ENCODE data around the gene SCFD1.
A peak's percentile ranks its signal among the peaks of the same experiment; 100 is the strongest.
"Not testable (repeated sequence)": the region's sequence is repeated elsewhere in the genome, so short reads cannot be mapped to it uniquely, and the experiment has no call there.

SCFD1 gene

GRCh38 chr14:30596935-30597334 is 25.2 kb upstream of the SCFD1 start:
- no peaks in the 10 kb centered on the region for H3K9me3 Mint-ChIP-seq
- DNase-seq (ENCODE audit: low spot score) = no peak
- H3K36me3 Mint-ChIP-seq (ENCODE audit: low read depth) = peaks cover 30% of the 10 kb centered on the region
- no peak overlapping the region for H3K4me3 Mint-ChIP-seq
- H3K27me3 Mint-ChIP-seq (ENCODE audit: low read depth) = no peaks in the 10 kb centered on the region
- H3K27ac Mint-ChIP-seq = no peak overlapping the region
- H3K4me1 Mint-ChIP-seq (ENCODE audit: low read depth) = peaks cover 2% of the 10 kb centered on the region

- Mint-ChIP-seq H3K27ac (no peak overlapping the region), H3K36me3 (ENCODE audit: low read depth) (peaks cover 28% of the 10 kb centered on the region), H3K27me3 (ENCODE audit: low read depth) (no peaks in the 10 kb centered on the region)
Observed at GRCh38 chr14:30597504-30597903, 24.6 kb upstream of the SCFD1 start.

GRCh38 chr14:30600922-30601918 is 20.9 kb upstream of the SCFD1 start:
- DNase-seq (ENCODE audit: low spot score) = no peak
- no peaks in the 10 kb centered on the region for H3K27me3 Mint-ChIP-seq (ENCODE audit: low read depth)
- peaks cover 43% of the 10 kb centered on the region for H3K36me3 Mint-ChIP-seq (ENCODE audit: low read depth)
- H3K9me3 Mint-ChIP-seq = no peaks in the 10 kb centered on the region
- peaks cover 2% of the 10 kb centered on the region for H3K4me1 Mint-ChIP-seq (ENCODE audit: low read depth)
- H3K27ac Mint-ChIP-seq = no peak overlapping the region
- H3K4me3 Mint-ChIP-seq = no peak overlapping the region

More at GRCh38 chr14:30597504-30597903, 24.6 kb upstream of the SCFD1 start:
- H3K4me3 Mint-ChIP-seq = no peak overlapping the region
- peaks cover 2% of the 10 kb centered on the region for H3K4me1 Mint-ChIP-seq (ENCODE audit: low read depth)
- H3K9me3 Mint-ChIP-seq = no peaks in the 10 kb centered on the region
- no peak for DNase-seq (ENCODE audit: low spot score)

- Mint-ChIP-seq H3K4me3 (no peak overlapping the region), H3K27me3 (ENCODE audit: low read depth) (no peaks in the 10 kb centered on the region), H3K36me3 (ENCODE audit: low read depth) (peaks cover 50% of the 10 kb centered on the region), H3K4me1 (ENCODE audit: low read depth) (no peaks in the 10 kb centered on the region), H3K9me3 (no peaks in the 10 kb centered on the region), H3K27ac (no peak overlapping the region)
- DNase-seq (ENCODE audit: low spot score) = no peak
Observed at GRCh38 chr14:30603402-30603801, 18.7 kb upstream of the SCFD1 start.

- H3K27me3 Mint-ChIP-seq (ENCODE audit: low read depth); DNase-seq (ENCODE audit: low spot score); H3K27ac Mint-ChIP-seq; H3K4me1 Mint-ChIP-seq (ENCODE audit: low read depth); H3K9me3 Mint-ChIP-seq; H3K4me3 Mint-ChIP-seq: not testable (repeated sequence)
- H3K36me3 Mint-ChIP-seq (ENCODE audit: low read depth) = peaks cover 48% of the 10 kb centered on the region
Observed at GRCh38 chr14:30604696-30605095, 17.4 kb upstream of the SCFD1 start.

GRCh38 chr14:30607156-30607780 is 14.9 kb upstream of the SCFD1 start:
- DNase-seq (ENCODE audit: low spot score) = no peak
- Mint-ChIP-seq H3K9me3 (no peaks in the 10 kb centered on the region), H3K27ac (no peak overlapping the region), H3K4me1 (ENCODE audit: low read depth) (peaks cover 2% of the 10 kb centered on the region), H3K4me3 (no peak overlapping the region), H3K36me3 (ENCODE audit: low read depth) (peaks cover 52% of the 10 kb centered on the region), H3K27me3 (ENCODE audit: low read depth) (no peaks in the 10 kb centered on the region)

GRCh38 chr14:30608533-30609006 is 13.5 kb upstream of the SCFD1 start:
- Mint-ChIP-seq H3K4me3 (no peak overlapping the region), H3K9me3 (no peaks in the 10 kb centered on the region), H3K27ac (no peak overlapping the region), H3K4me1 (ENCODE audit: low read depth) (peaks cover 2% of the 10 kb centered on the region), H3K27me3 (ENCODE audit: low read depth) (no peaks in the 10 kb centered on the region), H3K36me3 (ENCODE audit: low read depth) (peaks cover 49% of the 10 kb centered on the region)
- DNase-seq (ENCODE audit: low spot score) = no peak

- Mint-ChIP-seq H3K36me3 (ENCODE audit: low read depth) (peaks cover 44% of the 10 kb centered on the region), H3K27me3 (ENCODE audit: low read depth) (no peaks in the 10 kb centered on the region), H3K27ac (no peak overlapping the region), H3K4me3 (no peak overlapping the region), H3K4me1 (ENCODE audit: low read depth) (peaks cover 2% of the 10 kb centered on the region), H3K9me3 (no peaks in the 10 kb centered on the region)
- no peak for DNase-seq (ENCODE audit: low spot score)
Observed at GRCh38 chr14:30610787-30611343, 11.3 kb upstream of the SCFD1 start.

- DNase-seq (ENCODE audit: low spot score) = no peak
- no peaks in the 10 kb centered on the region for H3K9me3 Mint-ChIP-seq
- no peak overlapping the region for H3K27ac Mint-ChIP-seq
- H3K27me3 Mint-ChIP-seq (ENCODE audit: low read depth) = no peaks in the 10 kb centered on the region
- H3K36me3 Mint-ChIP-seq (ENCODE audit: low read depth) = peaks cover 38% of the 10 kb centered on the region
- H3K4me1 Mint-ChIP-seq (ENCODE audit: low read depth) = peaks cover under 1% of the 10 kb centered on the region
- no peak overlapping the region for H3K4me3 Mint-ChIP-seq
Observed at GRCh38 chr14:30614155-30614554, 8.0 kb upstream of the SCFD1 start.

- no peak for DNase-seq (ENCODE audit: low spot score)
- Mint-ChIP-seq H3K4me1 (ENCODE audit: low read depth) (peaks cover 28% of the 10 kb centered on the region), H3K9me3 (no peaks in the 10 kb centered on the region), H3K27me3 (ENCODE audit: low read depth) (no peaks in the 10 kb centered on the region), H3K4me3 (peak overlapping the region; percentile 57), H3K27ac (peak overlapping the region; percentile 83), H3K36me3 (ENCODE audit: low read depth) (peaks cover 25% of the 10 kb centered on the region)
Observed at GRCh38 chr14:30620178-30620577, 1.9 kb upstream of the SCFD1 start.

- H3K4me3 Mint-ChIP-seq = peak overlapping the region; percentile 98
- H3K9me3 Mint-ChIP-seq = no peaks in the 10 kb centered on the region
- H3K27ac Mint-ChIP-seq = peak overlapping the region; percentile 98
- no peak for DNase-seq (ENCODE audit: low spot score)
- peaks cover 28% of the 10 kb centered on the region for H3K4me1 Mint-ChIP-seq (ENCODE audit: low read depth)
- no peaks in the 10 kb centered on the region for H3K27me3 Mint-ChIP-seq (ENCODE audit: low read depth)
- H3K36me3 Mint-ChIP-seq (ENCODE audit: low read depth) = peaks cover 18% of the 10 kb centered on the region
Observed at GRCh38 chr14:30621354-30621939, 672 bp upstream of the SCFD1 start.

GRCh38 chr14:30623412-30624131 is 1.5 kb downstream of the SCFD1 start:
- H3K27ac Mint-ChIP-seq = no peak overlapping the region
- peaks cover 34% of the 10 kb centered on the region for H3K4me1 Mint-ChIP-seq (ENCODE audit: low read depth)

GRCh38 chr14:30624132-30624423 is 2.0 kb downstream of the SCFD1 start:
- H3K27ac Mint-ChIP-seq = peak overlapping the region; percentile 5

More at GRCh38 chr14:30623412-30624131, 1.5 kb downstream of the SCFD1 start:
- Mint-ChIP-seq H3K4me3 (peak overlapping the region; percentile 98), H3K27me3 (ENCODE audit: low read depth) (no peaks in the 10 kb centered on the region), H3K9me3 (no peaks in the 10 kb centered on the region), H3K36me3 (ENCODE audit: low read depth) (peaks cover 24% of the 10 kb centered on the region)
- no peak for DNase-seq (ENCODE audit: low spot score)

More at GRCh38 chr14:30624132-30624423, 2.0 kb downstream of the SCFD1 start:
- Mint-ChIP-seq H3K36me3 (ENCODE audit: low read depth) (peaks cover 24% of the 10 kb centered on the region), H3K9me3 (no peaks in the 10 kb centered on the region), H3K27me3 (ENCODE audit: low read depth) (no peaks in the 10 kb centered on the region), H3K4me3 (peak overlapping the region; percentile 71), H3K4me1 (ENCODE audit: low read depth) (peaks cover 34% of the 10 kb centered on the region)
- DNase-seq (ENCODE audit: low spot score) = no peak
